NT2/D1 (cell line): ENCODE data around the gene SPPL2C.

Experiments
- DNase-seq: peaks from one replicate; pipeline ENCODE4 v3.0.0-alpha.2; 2011; ENCODE audit warnings: low read depth, low spot score
- H3K27me3 ChIP-seq: 2 replicates; pipeline ENCODE4 v1.6.0; 2011; ENCODE audit warnings: mild to moderate bottlenecking; ENCODE audit not compliant: insufficient read length, insufficient read depth
- H3K36me3 ChIP-seq: 2 replicates; pipeline ENCODE4 v1.6.1; 2011; ENCODE audit warnings: mild to moderate bottlenecking, low read length, mixed read lengths; ENCODE audit not compliant: insufficient read depth, insufficient read length
- H3K4me1 ChIP-seq: 2 replicates; pipeline ENCODE4 v1.5.1; 2011; ENCODE audit not compliant: insufficient read depth, insufficient read length
- H3K4me3 ChIP-seq: 2 replicates; pipeline ENCODE4 v1.5.1; 2011; ENCODE audit warnings: low read depth; ENCODE audit not compliant: insufficient read length
- H3K9ac ChIP-seq: 2 replicates; pipeline ENCODE4 v1.6.0; 2011; ENCODE audit warnings: low read depth; ENCODE audit not compliant: insufficient read length
- H3K9me3 ChIP-seq: 2 replicates; pipeline ENCODE4 v1.5.1; 2011; ENCODE audit warnings: mild to moderate bottlenecking, low read length; ENCODE audit not compliant: insufficient read depth
- SUZ12 ChIP-seq: IDR thresholded peaks from 2 replicates; pipeline ENCODE4 v1.6.1; 2011; ENCODE audit not compliant: insufficient read length, insufficient read depth; ENCODE audit errors: extremely low read depth
- YY1 ChIP-seq: IDR thresholded peaks from 2 replicates; pipeline ENCODE4 v1.6.1; 2011; ENCODE audit not compliant: insufficient read length, insufficient read depth
- ZNF274 ChIP-seq: IDR thresholded peaks from 2 replicates; pipeline ENCODE4 v1.6.1; 2011; ENCODE audit warnings: mild to moderate bottlenecking, low read depth, low read length

SPPL2C gene

GRCh38 chr17:45851022-45851421 lies 6.3 kb downstream of the SPPL2C start:
- H3K9me3 ChIP-seq = no peaks in the 10 kb centered on the region
- H3K4me3 ChIP-seq = no peak overlapping the region
- no peak for DNase-seq
- H3K36me3 ChIP-seq = no peaks in the 10 kb centered on the region
- H3K27me3 ChIP-seq = peaks cover 11% of the 10 kb centered on the region
- peaks cover 6% of the 10 kb centered on the region for H3K4me1 ChIP-seq
- TF ChIP-seq ZNF274 = no peak
- no peak for TF ChIP-seq YY1
- TF ChIP-seq SUZ12 = no peak
- H3K9ac ChIP-seq = no peak overlapping the region

GRCh38 chr17:45851464-45851863 lies 6.8 kb downstream of the SPPL2C start:
- peaks cover 6% of the 10 kb centered on the region for H3K4me1 ChIP-seq
- no peak overlapping the region for H3K4me3 ChIP-seq
- TF ChIP-seq ZNF274 (no peak), YY1 (no peak), SUZ12 (no peak)
- H3K27me3 ChIP-seq = peaks cover 11% of the 10 kb centered on the region
- no peaks in the 10 kb centered on the region for H3K9me3 ChIP-seq
- no peaks in the 10 kb centered on the region for H3K36me3 ChIP-seq
- no peak overlapping the region for H3K9ac ChIP-seq
- no peak for DNase-seq

GRCh38 chr17:45851873-45852272 lies 7.2 kb downstream of the SPPL2C start:
- DNase-seq = no peak
- H3K27me3 ChIP-seq = peaks cover 11% of the 10 kb centered on the region
- H3K36me3 ChIP-seq = no peaks in the 10 kb centered on the region
- H3K4me1 ChIP-seq = peaks cover 6% of the 10 kb centered on the region
- H3K9ac ChIP-seq = no peak overlapping the region
- no peak overlapping the region for H3K4me3 ChIP-seq
- TF ChIP-seq ZNF274 = no peak
- no peak for TF ChIP-seq YY1
- TF ChIP-seq SUZ12 = no peak
- H3K9me3 ChIP-seq = no peaks in the 10 kb centered on the region

DNA sequence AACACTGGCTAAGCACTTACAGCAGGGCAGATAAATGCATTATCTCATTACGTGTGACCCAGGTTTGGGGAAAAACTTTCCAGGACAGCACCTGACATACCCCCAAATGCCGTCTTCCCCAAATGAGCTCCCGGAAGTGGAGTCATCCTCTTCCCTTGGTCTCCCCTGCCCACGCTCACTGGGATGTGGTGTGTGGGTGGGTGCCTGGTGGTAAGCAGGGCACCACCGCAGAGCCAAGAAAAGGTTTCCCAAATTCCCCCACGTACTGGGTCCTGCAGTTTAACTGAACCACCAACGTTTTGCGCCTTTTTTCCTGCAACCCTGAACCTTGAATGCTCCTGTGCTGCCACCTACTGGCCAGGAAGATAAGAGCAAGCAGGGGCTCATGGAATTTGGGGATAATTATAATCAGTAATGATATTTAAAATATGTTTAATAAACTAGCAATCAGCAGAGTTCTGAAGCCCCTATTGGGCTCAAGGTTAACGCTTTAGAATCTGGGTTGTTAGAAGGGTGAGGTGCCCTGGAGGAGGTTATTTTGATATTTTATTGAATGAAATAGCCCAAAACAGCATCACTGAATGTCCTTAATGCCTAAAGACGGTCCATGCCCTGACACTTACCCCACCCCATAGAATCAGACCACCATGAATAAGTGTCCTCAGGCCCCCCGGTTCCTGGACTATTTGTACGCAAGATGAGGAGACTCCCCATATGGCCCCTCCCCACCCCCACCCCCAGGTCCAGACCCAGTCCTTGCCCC lies 8.0 kb downstream of the SPPL2C start:
- peaks cover 6% of the 10 kb centered on the region for H3K4me1 ChIP-seq
- peak overlapping the region; percentile 22 for H3K9ac ChIP-seq
- DNase-seq = peak; percentile 28
- H3K9me3 ChIP-seq = no peaks in the 10 kb centered on the region
- H3K36me3 ChIP-seq = no peaks in the 10 kb centered on the region
- no peak for TF ChIP-seq SUZ12
- TF ChIP-seq ZNF274 = no peak
- TF ChIP-seq YY1 = no peak
- H3K4me3 ChIP-seq = no peak overlapping the region
- peaks cover 11% of the 10 kb centered on the region for H3K27me3 ChIP-seq

DNA sequence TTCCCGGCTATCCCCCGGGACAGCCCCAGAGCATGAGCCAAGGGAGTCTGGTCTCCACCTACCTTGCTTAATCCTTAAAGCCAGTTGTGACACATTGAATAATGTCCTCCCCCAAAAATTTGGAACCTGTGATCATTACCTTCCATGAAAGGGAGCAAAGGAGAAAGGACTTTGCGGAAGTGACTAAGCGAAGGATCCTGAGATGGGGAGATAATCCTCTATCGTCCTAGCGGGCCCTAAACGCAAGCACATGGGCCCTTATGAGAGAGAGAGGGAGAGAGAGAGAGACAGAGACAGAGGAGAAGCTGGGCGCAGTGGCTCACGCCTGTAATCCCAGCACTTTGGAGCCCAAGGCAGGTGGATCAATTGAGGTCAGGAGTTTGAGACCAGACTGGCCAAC lies 9.5 kb downstream of the SPPL2C start:
- H3K27me3 ChIP-seq = peaks cover 11% of the 10 kb centered on the region
- peaks cover 5% of the 10 kb centered on the region for H3K4me1 ChIP-seq
- no peaks in the 10 kb centered on the region for H3K36me3 ChIP-seq
- no peaks in the 10 kb centered on the region for H3K9me3 ChIP-seq
- H3K9ac ChIP-seq = no peak overlapping the region
- no peak overlapping the region for H3K4me3 ChIP-seq
- DNase-seq = no peak
- TF ChIP-seq YY1 (no peak), SUZ12 (no peak), ZNF274 (no peak)

- Histone ChIP-seq H3K9ac (no peak overlapping the region), H3K4me1 (peaks cover 4% of the 10 kb centered on the region), H3K9me3 (no peaks in the 10 kb centered on the region), H3K27me3 (peaks cover 11% of the 10 kb centered on the region), H3K36me3 (no peaks in the 10 kb centered on the region), H3K4me3 (no peak overlapping the region)
- TF ChIP-seq SUZ12 (no peak), ZNF274 (no peak), YY1 (no peak)
- DNase-seq = no peak
Measured at GRCh38 chr17:45855691-45856336, 11.1 kb downstream of the SPPL2C start.

- TF ChIP-seq ZNF274 (no peak), YY1 (no peak), SUZ12 (no peak)
- peak; percentile 15 for DNase-seq
- no peak overlapping the region for H3K4me3 ChIP-seq
- no peak overlapping the region for H3K9ac ChIP-seq
- H3K36me3 ChIP-seq = no peaks in the 10 kb centered on the region
- no peaks in the 10 kb centered on the region; the same call in 1 of the 2 replicates for H3K9me3 ChIP-seq
- H3K27me3 ChIP-seq = no peaks in the 10 kb centered on the region
- no peaks in the 10 kb centered on the region for H3K4me1 ChIP-seq
Measured at GRCh38 chr17:45857977-45858708, 13.5 kb downstream of the SPPL2C start.
